ENCODE data around the gene CDSN.
A peak's percentile ranks its signal among the peaks of the same experiment; 100 is the strongest.

The CDSN gene

GRCh38 chr6:31096215-31096614, 24.0 kb downstream of the CDSN start:
- Histone ChIP-seq H3K36me3 (ENCODE audit: insufficient read depth, low read length) (no peaks in the 10 kb centered on the region), H2AFZ (ENCODE audit: low read length, unreplicated experiment) (no peak overlapping the region), H3K4me3 (ENCODE audit: low read depth, low read length) (no peak overlapping the region), H3K4me1 (ENCODE audit: control insufficient read depth, insufficient read depth, low read length, unreplicated experiment) (peaks cover 15% of the 10 kb centered on the region), H3K79me2 (ENCODE audit: control insufficient read depth, insufficient read depth, low read length, unreplicated experiment) (no peaks in the 10 kb centered on the region), H3K27me3 (ENCODE audit: insufficient read depth, low read length) (no peaks in the 10 kb centered on the region), H3K27ac (ENCODE audit: low read depth, low read length) (no peak overlapping the region)

- Histone ChIP-seq H2AFZ (ENCODE audit: low read length, unreplicated experiment) (no peak overlapping the region), H3K4me1 (ENCODE audit: control insufficient read depth, insufficient read depth, low read length, unreplicated experiment) (peaks cover 15% of the 10 kb centered on the region), H3K27me3 (ENCODE audit: insufficient read depth, low read length) (no peaks in the 10 kb centered on the region), H3K4me3 (ENCODE audit: low read depth, low read length) (no peak overlapping the region), H3K79me2 (ENCODE audit: control insufficient read depth, insufficient read depth, low read length, unreplicated experiment) (no peaks in the 10 kb centered on the region), H3K27ac (ENCODE audit: low read depth, low read length) (no peak overlapping the region), H3K36me3 (ENCODE audit: insufficient read depth, low read length) (no peaks in the 10 kb centered on the region)
These were observed 25.8 kb downstream of the CDSN start for GRCh38 chr6:31094389-31094881.

- no peak overlapping the region for H3K4me3 ChIP-seq (ENCODE audit: low read depth, low read length)
- no peaks in the 10 kb centered on the region for H3K79me2 ChIP-seq (ENCODE audit: control insufficient read depth, insufficient read depth, low read length, unreplicated experiment)
- no peaks in the 10 kb centered on the region for H3K36me3 ChIP-seq (ENCODE audit: insufficient read depth, low read length)
- no peaks in the 10 kb centered on the region for H3K27me3 ChIP-seq (ENCODE audit: insufficient read depth, low read length)
- no peak overlapping the region for H3K27ac ChIP-seq (ENCODE audit: low read depth, low read length)
- H3K4me1 ChIP-seq (ENCODE audit: control insufficient read depth, insufficient read depth, low read length, unreplicated experiment): peaks cover 15% of the 10 kb centered on the region
- no peak overlapping the region for H2AFZ ChIP-seq (ENCODE audit: low read length, unreplicated experiment)
These were observed 27.3 kb downstream of the CDSN start for GRCh38 chr6:31092769-31093505.

GRCh38 chr6:31092238-31092637, 28.0 kb downstream of the CDSN start:
- Histone ChIP-seq H3K36me3 (ENCODE audit: insufficient read depth, low read length) (no peaks in the 10 kb centered on the region), H2AFZ (ENCODE audit: low read length, unreplicated experiment) (no peak overlapping the region), H3K27ac (ENCODE audit: low read depth, low read length) (no peak overlapping the region), H3K4me3 (ENCODE audit: low read depth, low read length) (no peak overlapping the region), H3K79me2 (ENCODE audit: control insufficient read depth, insufficient read depth, low read length, unreplicated experiment) (no peaks in the 10 kb centered on the region), H3K27me3 (ENCODE audit: insufficient read depth, low read length) (no peaks in the 10 kb centered on the region), H3K4me1 (ENCODE audit: control insufficient read depth, insufficient read depth, low read length, unreplicated experiment) (peaks cover 15% of the 10 kb centered on the region)

- Histone ChIP-seq H3K27me3 (ENCODE audit: insufficient read depth, low read length) (no peaks in the 10 kb centered on the region), H3K4me1 (ENCODE audit: control insufficient read depth, insufficient read depth, low read length, unreplicated experiment) (peaks cover 21% of the 10 kb centered on the region), H3K79me2 (ENCODE audit: control insufficient read depth, insufficient read depth, low read length, unreplicated experiment) (no peaks in the 10 kb centered on the region), H2AFZ (ENCODE audit: low read length, unreplicated experiment) (no peak overlapping the region), H3K4me3 (ENCODE audit: low read depth, low read length) (no peak overlapping the region), H3K36me3 (ENCODE audit: insufficient read depth, low read length) (no peaks in the 10 kb centered on the region), H3K27ac (ENCODE audit: low read depth, low read length) (no peak overlapping the region)
These were observed 28.6 kb downstream of the CDSN start for GRCh38 chr6:31091680-31092079.

- H3K4me3 ChIP-seq (ENCODE audit: low read depth, low read length): no peak overlapping the region
- H3K36me3 ChIP-seq (ENCODE audit: insufficient read depth, low read length): no peaks in the 10 kb centered on the region
- peaks cover 26% of the 10 kb centered on the region for H3K4me1 ChIP-seq (ENCODE audit: control insufficient read depth, insufficient read depth, low read length, unreplicated experiment)
- no peak overlapping the region for H2AFZ ChIP-seq (ENCODE audit: low read length, unreplicated experiment)
- H3K27ac ChIP-seq (ENCODE audit: low read depth, low read length): no peak overlapping the region
- no peaks in the 10 kb centered on the region for H3K27me3 ChIP-seq (ENCODE audit: insufficient read depth, low read length)
- no peaks in the 10 kb centered on the region for H3K79me2 ChIP-seq (ENCODE audit: control insufficient read depth, insufficient read depth, low read length, unreplicated experiment)
These were observed 29.3 kb downstream of the CDSN start for GRCh38 chr6:31090973-31091364.

- Histone ChIP-seq H3K36me3 (ENCODE audit: insufficient read depth, low read length) (no peaks in the 10 kb centered on the region), H3K27me3 (ENCODE audit: insufficient read depth, low read length) (no peaks in the 10 kb centered on the region), H3K79me2 (ENCODE audit: control insufficient read depth, insufficient read depth, low read length, unreplicated experiment) (no peaks in the 10 kb centered on the region), H3K4me1 (ENCODE audit: control insufficient read depth, insufficient read depth, low read length, unreplicated experiment) (peaks cover 26% of the 10 kb centered on the region), H2AFZ (ENCODE audit: low read length, unreplicated experiment) (no peak overlapping the region), H3K4me3 (ENCODE audit: low read depth, low read length) (no peak overlapping the region), H3K27ac (ENCODE audit: low read depth, low read length) (no peak overlapping the region)
These were observed 29.8 kb downstream of the CDSN start for GRCh38 chr6:31090275-31090972.

- Histone ChIP-seq H3K36me3 (ENCODE audit: insufficient read depth, low read length) (no peaks in the 10 kb centered on the region), H2AFZ (ENCODE audit: low read length, unreplicated experiment) (peak overlapping the region; percentile 26), H3K27me3 (ENCODE audit: insufficient read depth, low read length) (no peaks in the 10 kb centered on the region), H3K27ac (ENCODE audit: low read depth, low read length) (peak overlapping the region; percentile 50), H3K79me2 (ENCODE audit: control insufficient read depth, insufficient read depth, low read length, unreplicated experiment) (no peaks in the 10 kb centered on the region), H3K4me1 (ENCODE audit: control insufficient read depth, insufficient read depth, low read length, unreplicated experiment) (peaks cover 19% of the 10 kb centered on the region), H3K4me3 (ENCODE audit: low read depth, low read length) (peak overlapping the region; percentile 49)
These were observed 32.7 kb downstream of the CDSN start for GRCh38 chr6:31087494-31088089.

GRCh38 chr6:31086788-31087440, 33.3 kb downstream of the CDSN start:
- H2AFZ ChIP-seq (ENCODE audit: low read length, unreplicated experiment): peak overlapping the region; percentile 26

GRCh38 chr6:31083742-31084354, 36.4 kb downstream of the CDSN start:
- Histone ChIP-seq H3K79me2 (ENCODE audit: control insufficient read depth, insufficient read depth, low read length, unreplicated experiment) (no peaks in the 10 kb centered on the region), H3K27ac (ENCODE audit: low read depth, low read length) (no peak overlapping the region; the same call in 1 of the 2 replicates), H3K36me3 (ENCODE audit: insufficient read depth, low read length) (no peaks in the 10 kb centered on the region), H3K27me3 (ENCODE audit: insufficient read depth, low read length) (no peaks in the 10 kb centered on the region), H3K4me1 (ENCODE audit: control insufficient read depth, insufficient read depth, low read length, unreplicated experiment) (peaks cover 19% of the 10 kb centered on the region), H3K4me3 (ENCODE audit: low read depth, low read length) (no peak overlapping the region), H2AFZ (ENCODE audit: low read length, unreplicated experiment) (no peak overlapping the region)

More at GRCh38 chr6:31086788-31087440, 33.3 kb downstream of the CDSN start:
- Histone ChIP-seq H3K27ac (ENCODE audit: low read depth, low read length) (peak overlapping the region; percentile 50), H3K4me3 (ENCODE audit: low read depth, low read length) (peak overlapping the region; percentile 49), H3K4me1 (ENCODE audit: control insufficient read depth, insufficient read depth, low read length, unreplicated experiment) (peaks cover 19% of the 10 kb centered on the region), H3K36me3 (ENCODE audit: insufficient read depth, low read length) (no peaks in the 10 kb centered on the region), H3K79me2 (ENCODE audit: control insufficient read depth, insufficient read depth, low read length, unreplicated experiment) (no peaks in the 10 kb centered on the region), H3K27me3 (ENCODE audit: insufficient read depth, low read length) (no peaks in the 10 kb centered on the region)
